A172 (cell line): ENCODE data around the gene EPB41L3. TPM values are rescaled to one million over a fixed set of nuclear protein-coding genes. Genes with fewer than 3 reads are reported as not detected.
"Not testable (repeated sequence)": the region's sequence is repeated elsewhere in the genome, so short reads cannot be mapped to it uniquely, and the experiment has no call there.

Experiments used
- DNase-seq: peaks from one replicate; pipeline ENCODE4 v3.0.0-alpha.2; 2015; ENCODE audit warnings: low spot score
- total RNA-seq: library from RNA; depleted of rRNA; stranded (reverse); fragments of >200 nt; shearing (Covaris generic); gene quantifications from 2 replicates; pipeline ENCODE4 v1.2.3, GENCODE V29; 2014; rRNA removed

The EPB41L3 gene
- total RNA-seq, result not detected in 2 replicates

GRCh38 chr18:5543773-5544389, at the start of gene EPB41L3:
TSS of gene EPB41L3 (minus strand) at chr18:5543997. CDS start at chr18:5489183, 54,814 bp downstream.
- DNase-seq, result no peak

GRCh38 chr18:5588529-5588928, 44.7 kb upstream of the EPB41L3 start:
- no peak for DNase-seq

- DNase-seq, result no peak
These were observed 41.9 kb upstream of the EPB41L3 start for GRCh38 chr18:5585653-5586052.

GRCh38 chr18:5584746-5585417, 41.1 kb upstream of the EPB41L3 start:
- DNase-seq, result no peak

GRCh38 chr18:5582849-5583681, 39.3 kb upstream of the EPB41L3 start:
- no peak for DNase-seq

GRCh38 chr18:5582076-5582475, 38.3 kb upstream of the EPB41L3 start:
- no peak for DNase-seq

- DNase-seq, result no peak
These were observed 31.0 kb upstream of the EPB41L3 start for GRCh38 chr18:5574843-5575242.

- DNase-seq, result no peak
These were observed 27.9 kb upstream of the EPB41L3 start for GRCh38 chr18:5571666-5572065.

GRCh38 chr18:5570613-5571012, 26.8 kb upstream of the EPB41L3 start:
- DNase-seq, result not testable (repeated sequence)

- no peak for DNase-seq
These were observed 24.6 kb upstream of the EPB41L3 start for GRCh38 chr18:5568416-5568815.

GRCh38 chr18:5558851-5559250, 15.1 kb upstream of the EPB41L3 start:
- no peak for DNase-seq

GRCh38 chr18:5556310-5556974, 12.6 kb upstream of the EPB41L3 start:
- no peak for DNase-seq

GRCh38 chr18:5554629-5555028, 10.8 kb upstream of the EPB41L3 start:
- no peak for DNase-seq

- no peak for DNase-seq
These were observed 2.9 kb upstream of the EPB41L3 start for GRCh38 chr18:5546660-5547059.

- DNase-seq, result no peak
These were observed 639 bp downstream of the EPB41L3 start for GRCh38 chr18:5543036-5543680.

- DNase-seq, result no peak
These were observed 1.2 kb downstream of the EPB41L3 start for GRCh38 chr18:5542515-5543035.

GRCh38 chr18:5541644-5542043, 2.2 kb downstream of the EPB41L3 start:
- no peak for DNase-seq

- no peak for DNase-seq
These were observed 4.4 kb downstream of the EPB41L3 start for GRCh38 chr18:5539391-5539790.

GRCh38 chr18:5538544-5538943, 5.3 kb downstream of the EPB41L3 start:
- no peak for DNase-seq

GRCh38 chr18:5537860-5538259, 5.9 kb downstream of the EPB41L3 start:
- no peak for DNase-seq

GRCh38 chr18:5534845-5535244, 9.0 kb downstream of the EPB41L3 start:
- DNase-seq, result no peak
